Vagina (tissue), 2 donors: Measurements from ENCODE around the gene ARHGAP18. TPM values are rescaled to one million over a fixed set of nuclear protein-coding genes. Genes with fewer than 3 reads are reported as not detected.

Experiments
- DNase-seq, 2 donors: peaks; one replicate each; pipeline ENCODE4 v3.0.0-alpha.2; 2017; ENCODE audit errors: extremely low spot score in 2 of 2
- H3K27ac ChIP-seq: fragments of 200-600 bp; sonication (generic); one replicate; pipeline ENCODE4 v1.5.1; 2019
- H3K27me3 ChIP-seq: fragments of 200-600 bp; sonication (generic); one replicate; pipeline ENCODE4 v1.5.1; 2019
- H3K36me3 ChIP-seq, 2 donors: fragments of 200-600 bp; sonication (generic); one replicate each; pipeline ENCODE4 v1.5.1; 2017 to 2019
- H3K4me1 ChIP-seq: fragments of 200-600 bp; sonication (generic); one replicate; pipeline ENCODE4 v1.5.1; 2019
- H3K4me3 ChIP-seq, 2 donors: fragments of 200-600 bp; sonication (generic); 1 replicate in 1 of 2; 2 replicates in 1 of 2; pipeline ENCODE4 v1.5.1; 2016 to 2019
- H3K9me3 ChIP-seq: fragments of 200-600 bp; sonication (generic); one replicate; pipeline ENCODE4 v1.5.1; 2019
- CTCF ChIP-seq, 3 experiments: fragments of 450-650 bp in 2 of 3; fragments of 200-600 bp in 1 of 3; sonication (generic) in 1 of 3; IDR thresholded peaks; one replicate each; pipeline ENCODE4 v1.5.1; 2017 to 2019; ENCODE audit warnings: antibody characterized with exemption in 3 of 3, mild to moderate bottlenecking in 2 of 3, moderate library complexity in 2 of 3
- POLR2A ChIP-seq, 2 donors: fragments of 450-650 bp; IDR thresholded peaks; one replicate each; pipeline ENCODE4 v1.6.1; 2017; ENCODE audit warnings: antibody characterized with exemption in 2 of 2, mild to moderate bottlenecking in 2 of 2, moderate library complexity in 2 of 2
- POLR2AphosphoS5 ChIP-seq, 2 donors: sonication (generic); formaldehyde crosslinking; IDR thresholded peaks; one replicate each; pipeline ENCODE4 v1.9.0; 2017; ENCODE audit warnings: antibody characterized with exemption in 2 of 2, mild to moderate bottlenecking in 2 of 2, low read depth in 1 of 2; ENCODE audit not compliant: insufficient read depth in 1 of 2
- intact Hi-C: fragments of 100-400 bp; cut with DNase I; formaldehyde crosslinking; loops from one replicate; pipeline ENCODE4 v1.15.1; 2023
- total RNA-seq: library from RNA; depleted of rRNA; stranded (reverse); fragments of >200 nt; gene quantifications from one replicate; pipeline ENCODE4 v1.2.3, GENCODE V29; 2016

The ARHGAP18 gene
- total RNA-seq, 1 donor from 2014 or later = 7.6 TPM

GRCh38 chr6:129604321-129604720 lies 105.7 kb downstream of the ARHGAP18 start:
- Histone ChIP-seq H3K9me3 (no peaks in the 10 kb centered on the region), H3K27ac (no peak overlapping the region), H3K27me3 (no peaks in the 10 kb centered on the region), H3K36me3 (no peaks in the 10 kb centered on the region), H3K4me1 (peaks cover 6% of the 10 kb centered on the region), H3K4me3 (no peak overlapping the region)
- intact Hi-C loops = no loop called here
- no peak for DNase-seq
- TF ChIP-seq CTCF (IDR thresholded peaks at IDR 0.05) (no peak), POLR2AphosphoS5 (IDR thresholded peaks at IDR 0.05; ENCODE audit: insufficient read depth in 1 of 2, low read depth in 1 of 2) (no peak), POLR2A (IDR thresholded peaks at IDR 0.05) (no peak)

- intact Hi-C loops = no loop called here
- no peaks in the 10 kb centered on the region for H3K9me3 ChIP-seq
- no peak overlapping the region for H3K4me3 ChIP-seq
- H3K4me1 ChIP-seq = peaks cover under 1% of the 10 kb centered on the region
- TF ChIP-seq POLR2A (IDR thresholded peaks at IDR 0.05) = no peak
- no peak for TF ChIP-seq POLR2AphosphoS5 (IDR thresholded peaks at IDR 0.05; ENCODE audit: insufficient read depth in 1 of 2, low read depth in 1 of 2)
- TF ChIP-seq CTCF (IDR thresholded peaks at IDR 0.05) = no peak
- H3K27ac ChIP-seq = no peak overlapping the region
- no peaks in the 10 kb centered on the region for H3K36me3 ChIP-seq
- no peaks in the 10 kb centered on the region for H3K27me3 ChIP-seq
- no peak for DNase-seq
Measured at GRCh38 chr6:129603741-129604140, 106.2 kb downstream of the ARHGAP18 start.

GRCh38 chr6:129601323-129601722 lies 108.7 kb downstream of the ARHGAP18 start:
- DNase-seq = no peak

GRCh38 chr6:129599467-129599866 lies 110.5 kb downstream of the ARHGAP18 start:
- intact Hi-C loops = loop anchor here (10.0 kb wide), 2 partner anchors 335 to 425 kb away; no protein-coding TSS in a partner anchor
- H3K4me3 ChIP-seq = no peak overlapping the region
- TF ChIP-seq CTCF (IDR thresholded peaks at IDR 0.05) (no peak), POLR2AphosphoS5 (IDR thresholded peaks at IDR 0.05; ENCODE audit: insufficient read depth in 1 of 2, low read depth in 1 of 2) (no peak), POLR2A (IDR thresholded peaks at IDR 0.05) (no peak)
- H3K27ac ChIP-seq = no peak overlapping the region
- H3K4me1 ChIP-seq = no peaks in the 10 kb centered on the region
- DNase-seq = no peak
- no peaks in the 10 kb centered on the region for H3K27me3 ChIP-seq
- no peaks in the 10 kb centered on the region for H3K36me3 ChIP-seq
- H3K9me3 ChIP-seq = no peaks in the 10 kb centered on the region

More at GRCh38 chr6:129601323-129601722, 108.7 kb downstream of the ARHGAP18 start:
- no peaks in the 10 kb centered on the region for H3K9me3 ChIP-seq
- no peak for TF ChIP-seq POLR2A (IDR thresholded peaks at IDR 0.05)
- TF ChIP-seq CTCF (IDR thresholded peaks at IDR 0.05) = no peak
- no peak for TF ChIP-seq POLR2AphosphoS5 (IDR thresholded peaks at IDR 0.05; ENCODE audit: insufficient read depth in 1 of 2, low read depth in 1 of 2)
- H3K27ac ChIP-seq = no peak overlapping the region
- H3K36me3 ChIP-seq = no peaks in the 10 kb centered on the region
- intact Hi-C loops = no loop called here
- no peaks in the 10 kb centered on the region for H3K27me3 ChIP-seq
- H3K4me3 ChIP-seq = no peak overlapping the region
- no peaks in the 10 kb centered on the region for H3K4me1 ChIP-seq

GRCh38 chr6:129598244-129599187 lies 111.5 kb downstream of the ARHGAP18 start:
- Histone ChIP-seq H3K9me3 (no peaks in the 10 kb centered on the region), H3K27ac (no peak overlapping the region), H3K4me3 (no peak overlapping the region), H3K36me3 (no peaks in the 10 kb centered on the region), H3K27me3 (no peaks in the 10 kb centered on the region), H3K4me1 (no peaks in the 10 kb centered on the region)
- no peak for DNase-seq
- peak; percentile 73 to 86 (median 85) for TF ChIP-seq CTCF (IDR thresholded peaks at IDR 0.05)
- TF ChIP-seq POLR2A (IDR thresholded peaks at IDR 0.05) = no peak
- TF ChIP-seq POLR2AphosphoS5 (IDR thresholded peaks at IDR 0.05; ENCODE audit: insufficient read depth in 1 of 2, low read depth in 1 of 2) = peak in 1 of 2 donors; percentile 33
- intact Hi-C loops = loop anchor here (10.0 kb wide), 2 partner anchors 336 to 426 kb away; no protein-coding TSS in a partner anchor
